Hair follicle dermal papilla cell (primary cell): ENCODE measurements around the gene FANCI. TPM values are rescaled to one million over a fixed set of nuclear protein-coding genes. Genes with fewer than 3 reads are reported as not detected.

Experiments used
- small RNA-seq: library from RNA; depleted of rRNA; stranded (forward); fragments of <200 nt; gene quantifications from one replicate; pipeline ENCODE3, GENCODE V24; 2012
- total RNA-seq: library from RNA; depleted of rRNA; stranded (reverse); fragments of >200 nt; gene quantifications from 2 replicates; pipeline ENCODE4 v1.2.3, GENCODE V29; 2012

The FANCI gene
- total RNA-seq = 6.5 and 21.7 TPM in 2 replicates

GRCh38 chr15:89243691-89244573 lies at the start of gene FANCI:
Gene FANCI (plus strand): TSS chr15:89243979. CDS start chr15:89247648, 3,669 bp downstream.

GRCh38 chr15:89221543-89221942 lies 22.2 kb upstream of the FANCI start, which contains the start of gene RLBP1:
Gene RLBP1 (minus strand): TSS chr15:89221579. CDS start chr15:89218975, 2,604 bp downstream.

GRCh38 chr15:89334510-89335297 lies 90.9 kb downstream of the FANCI start, which contains the start of gene POLG:
Gene POLG (minus strand): TSS chr15:89334824. CDS start chr15:89333754, 1,070 bp downstream.

Small RNAs within 50 kb of the gene (small RNA-seq; reads per million reads assigned to genes)
- not detected for gene MIR6766

Other genes starting within 250 kb of the FANCI start
- gene ABHD2, start 155.5 kb upstream of the FANCI start, total RNA-seq = 65.1 and 85.2 TPM in 2 replicates
- gene RLBP1, start 22.4 kb upstream of the FANCI start, total RNA-seq = not detected in 2 replicates
- gene POLG, start 90.8 kb downstream of the FANCI start, total RNA-seq = 64.8 and 110 TPM in 2 replicates